Right lobe of liver (tissue), 6 donors: ENCODE measurements around the gene RNF157. TPM values are rescaled to one million over a fixed set of nuclear protein-coding genes. Genes with fewer than 3 reads are reported as not detected.
A peak's percentile ranks its signal among the peaks of the same experiment; 100 is the strongest.

Source experiments
- ATAC-seq, 4 donors: fragments of 200-7000 bp; cut with Tn5 transposase; one replicate each; pipeline ENCODE4 v1.9.1; 2020; ENCODE audit warnings: mild to moderate bottlenecking in 4 of 4, moderate library complexity in 4 of 4
- DNase-seq, 3 donors: peaks; one replicate each; pipeline ENCODE4 v3.0.0-alpha.2; 2020
- H3K27ac ChIP-seq, 3 donors: fragments of 200-600 bp; one replicate each; pipeline ENCODE4 v1.8.0; 2022
- H3K27me3 ChIP-seq, 2 donors: fragments of 200-600 bp; one replicate each; pipeline ENCODE4 v1.8.0; 2022
- H3K36me3 ChIP-seq, 4 donors: fragments of 200-600 bp; sonication (generic) in 1 of 4; one replicate each; pipeline versions ENCODE4 v1.5.1 to v1.8.0; 2017 to 2022; ENCODE audit warnings: control low read depth in 1 of 4
- H3K4me1 ChIP-seq, 4 donors: fragments of 200-600 bp; sonication (generic) in 1 of 4; one replicate each; pipeline versions ENCODE4 v1.5.1 to v1.8.0; 2017 to 2022; ENCODE audit warnings: control low read depth in 1 of 4
- H3K4me3 ChIP-seq, 3 donors: fragments of 200-600 bp; one replicate each; pipeline ENCODE4 v1.8.0; 2022
- H3K9me3 ChIP-seq, 4 donors: fragments of 200-600 bp; sonication (generic) in 1 of 4; one replicate each; pipeline versions ENCODE4 v1.5.1 to v1.8.0; 2017 to 2022; ENCODE audit warnings: control low read depth in 1 of 4
- POLR2A ChIP-seq: fragments of 450-650 bp; IDR thresholded peaks from one replicate; pipeline ENCODE4 v1.6.1; 2017; ENCODE audit warnings: antibody characterized with exemption, mild to moderate bottlenecking
- WGBS: methylation state at CpG from one replicate; pipeline ENCODE4 v1.1.6; 2018; ENCODE audit warnings: low coverage, low lambda C conversion rate; ENCODE audit not compliant: insufficient coverage; ENCODE audit errors: missing lambda C conversion rate; 5-methylcytosine and 5-hydroxymethylcytosine counted together
- intact Hi-C, 2 donors: fragments of 100-400 bp; cut with DNase I; formaldehyde crosslinking; loops; one replicate each; pipeline versions ENCODE4 v1.11.2 to v1.14.1; 2022
- total RNA-seq, 6 experiments: library from RNA; depleted of rRNA in 2 of 6; stranded (reverse); fragments of >200 nt in 2 of 6; fragmentation: NEBNext Ultra II Directional in 3 of 6; extraction: Animal tissue kit (Norgen Biotek cat#: 25700) in 3 of 6; gene quantifications; one replicate each; pipeline versions ENCODE4 v1.1.0 to v1.2.4, GENCODE V29; 2016 to 2023
- TF ChIP-seq, protein P1 (sequence below), 4 donors: fragments of 200-600 bp in 3 of 4; fragments of 450-650 bp in 1 of 4; IDR thresholded peaks; one replicate each; pipeline versions ENCODE4 v1.5.1 to v1.8.0; 2016 to 2022; ENCODE audit warnings: antibody characterized with exemption in 4 of 4, mild to moderate bottlenecking in 2 of 4
- donor health status: DM: no; HTN: yes; CAD: no.
- donor health status: DM: no; HTN: no; CAD: no.
- donor health status: DM: no; HTN: no; CAD: no.
- donor health status: DM: no; HTN: yes; CAD: no.
- donor health status: DM: no; HTN: yes; CAD: no.

RNF157 gene
- total RNA-seq, 6 experiments from 2014 or later = 0.39 to 14.5 (median 6.0) TPM

DNA sequence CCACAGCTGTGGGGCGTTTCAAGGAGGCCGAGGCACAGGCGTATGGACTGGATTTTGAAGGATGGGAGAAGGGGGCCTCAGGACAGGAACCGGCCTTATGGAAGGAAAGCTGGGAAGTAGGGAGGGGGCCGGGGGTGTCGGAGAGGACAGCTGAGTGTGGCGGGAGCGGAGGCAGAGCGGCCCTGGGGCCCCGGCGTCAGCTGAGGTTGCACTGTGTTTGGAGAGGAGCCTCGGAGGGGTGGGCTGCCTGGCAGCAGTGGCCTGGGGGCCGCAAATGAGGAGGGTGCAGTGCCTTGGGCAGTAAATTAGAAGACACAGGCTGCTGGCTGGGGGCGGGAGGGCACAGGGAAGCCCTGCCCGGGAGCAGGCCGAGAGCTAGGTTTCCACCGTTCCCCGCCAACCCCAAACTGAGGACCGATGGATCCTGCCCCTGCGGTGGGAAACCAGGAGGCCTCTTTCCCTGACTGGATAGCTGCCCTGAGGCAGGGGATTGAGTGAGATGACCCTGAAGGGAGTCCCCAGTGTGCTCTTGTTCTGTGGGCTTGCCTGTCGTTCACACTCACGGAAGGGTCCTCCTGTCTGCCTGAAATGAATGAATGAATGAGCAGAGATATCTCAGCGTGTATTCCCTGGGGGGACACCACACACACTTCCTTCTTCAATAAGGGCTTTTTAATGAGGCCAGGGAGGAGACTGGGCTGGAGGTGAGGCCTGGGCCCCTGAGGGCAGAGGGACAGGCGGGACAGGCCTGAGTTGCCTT, 117.7 kb downstream of the RNF157 start:
- no peaks in the 10 kb centered on the region for H3K9me3 ChIP-seq
- no peak for TF ChIP-seq POLR2A
- TF ChIP-seq, protein P1, sequence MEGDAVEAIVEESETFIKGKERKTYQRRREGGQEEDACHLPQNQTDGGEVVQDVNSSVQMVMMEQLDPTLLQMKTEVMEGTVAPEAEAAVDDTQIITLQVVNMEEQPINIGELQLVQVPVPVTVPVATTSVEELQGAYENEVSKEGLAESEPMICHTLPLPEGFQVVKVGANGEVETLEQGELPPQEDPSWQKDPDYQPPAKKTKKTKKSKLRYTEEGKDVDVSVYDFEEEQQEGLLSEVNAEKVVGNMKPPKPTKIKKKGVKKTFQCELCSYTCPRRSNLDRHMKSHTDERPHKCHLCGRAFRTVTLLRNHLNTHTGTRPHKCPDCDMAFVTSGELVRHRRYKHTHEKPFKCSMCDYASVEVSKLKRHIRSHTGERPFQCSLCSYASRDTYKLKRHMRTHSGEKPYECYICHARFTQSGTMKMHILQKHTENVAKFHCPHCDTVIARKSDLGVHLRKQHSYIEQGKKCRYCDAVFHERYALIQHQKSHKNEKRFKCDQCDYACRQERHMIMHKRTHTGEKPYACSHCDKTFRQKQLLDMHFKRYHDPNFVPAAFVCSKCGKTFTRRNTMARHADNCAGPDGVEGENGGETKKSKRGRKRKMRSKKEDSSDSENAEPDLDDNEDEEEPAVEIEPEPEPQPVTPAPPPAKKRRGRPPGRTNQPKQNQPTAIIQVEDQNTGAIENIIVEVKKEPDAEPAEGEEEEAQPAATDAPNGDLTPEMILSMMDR (IDR thresholded peaks at IDR 0.05) = no peak
- intact Hi-C loops = loop anchor here (5.0 to 10.0 kb wide), 2 partner anchors 52 to 160 kb away; no protein-coding TSS in a partner anchor
- H3K27me3 ChIP-seq = no peaks in the 10 kb centered on the region
- peaks cover 0 to 3% (median 0%) of the 10 kb centered on the region in 4 donors for H3K4me1 ChIP-seq
- no peak for DNase-seq
- 59% methylated on average over 3 of the region's 24 CpGs for WGBS
- H3K4me3 ChIP-seq = no peak overlapping the region
- H3K27ac ChIP-seq = no peak overlapping the region
- no peak for ATAC-seq
- no peaks in the 10 kb centered on the region for H3K36me3 ChIP-seq

DNA sequence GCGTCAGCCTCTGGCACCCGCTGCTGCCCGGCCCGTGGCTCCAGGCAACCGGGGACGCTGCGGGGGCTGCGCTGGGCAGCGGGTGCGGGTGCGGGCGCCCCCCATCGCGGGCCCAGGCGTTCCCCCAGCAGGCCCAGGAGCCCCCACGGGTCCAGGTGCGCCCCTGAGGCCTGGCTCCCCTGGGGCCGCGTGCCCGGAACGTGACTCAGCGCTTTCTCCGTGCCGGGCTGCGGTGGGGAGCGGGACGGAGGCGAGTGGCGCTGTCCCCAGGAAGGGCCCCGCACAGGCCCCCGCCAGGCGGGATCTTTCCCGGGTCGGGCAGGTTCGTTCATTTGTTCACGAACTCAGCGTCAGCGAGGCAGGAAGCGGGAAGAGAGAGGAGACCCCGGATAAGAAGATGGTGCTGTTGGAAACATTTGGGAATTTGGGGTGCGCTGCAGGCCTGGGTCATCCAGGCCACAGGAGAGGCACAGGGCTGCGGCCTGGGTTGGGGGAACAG, 118.3 kb downstream of the RNF157 start:
- intact Hi-C loops = loop anchor here (5.0 to 10.0 kb wide), 2 partner anchors 53 to 160 kb away; no protein-coding TSS in a partner anchor
- Histone ChIP-seq H3K4me1 (peaks cover 0 to 3% (median 0%) of the 10 kb centered on the region in 4 donors), H3K9me3 (no peaks in the 10 kb centered on the region), H3K27ac (peak overlapping the region in 1 of 3 donors; percentile 33), H3K36me3 (no peaks in the 10 kb centered on the region), H3K27me3 (no peaks in the 10 kb centered on the region), H3K4me3 (peak overlapping the region in 1 of 3 donors; percentile 14)
- WGBS = 53% methylated on average over 17 of the region's 42 CpGs
- no peak for DNase-seq
- ATAC-seq = peak; percentile 12 to 53 (median 22)
- TF ChIP-seq POLR2A = no peak
- TF ChIP-seq, protein P1 (IDR thresholded peaks at IDR 0.05) = no peak

DNA sequence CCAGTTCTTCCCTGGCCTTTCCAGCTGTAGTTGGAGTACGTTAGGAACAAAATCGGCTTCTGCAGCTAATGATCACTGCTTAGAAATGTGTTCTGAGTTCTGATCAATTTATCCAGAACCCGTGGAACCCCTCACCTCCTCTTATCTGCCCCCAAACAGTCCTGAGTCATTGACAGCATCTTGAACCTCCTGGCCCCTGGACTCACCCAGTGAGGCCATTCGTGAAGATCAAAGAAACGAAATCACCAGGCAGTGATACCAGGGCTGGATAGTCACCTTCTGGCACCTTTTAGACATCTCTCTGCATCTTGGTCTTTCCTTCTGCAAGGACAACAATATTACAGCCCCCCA, 119.7 kb downstream of the RNF157 start:
- Histone ChIP-seq H3K27me3 (no peaks in the 10 kb centered on the region), H3K4me1 (peaks cover 0 to 3% (median 0%) of the 10 kb centered on the region in 4 donors), H3K9me3 (no peaks in the 10 kb centered on the region), H3K4me3 (no peak overlapping the region), H3K27ac (no peak overlapping the region), H3K36me3 (no peaks in the 10 kb centered on the region)
- intact Hi-C loops = loop anchor here (5.0 to 10.0 kb wide), 2 partner anchors 54 to 162 kb away; no protein-coding TSS in a partner anchor
- DNase-seq (no peak), ATAC-seq (no peak)
- TF ChIP-seq POLR2A = no peak
- TF ChIP-seq, protein P1 (IDR thresholded peaks at IDR 0.05) = no peak
- 75% methylated on average over 5 of the region's 5 CpGs for WGBS

DNA sequence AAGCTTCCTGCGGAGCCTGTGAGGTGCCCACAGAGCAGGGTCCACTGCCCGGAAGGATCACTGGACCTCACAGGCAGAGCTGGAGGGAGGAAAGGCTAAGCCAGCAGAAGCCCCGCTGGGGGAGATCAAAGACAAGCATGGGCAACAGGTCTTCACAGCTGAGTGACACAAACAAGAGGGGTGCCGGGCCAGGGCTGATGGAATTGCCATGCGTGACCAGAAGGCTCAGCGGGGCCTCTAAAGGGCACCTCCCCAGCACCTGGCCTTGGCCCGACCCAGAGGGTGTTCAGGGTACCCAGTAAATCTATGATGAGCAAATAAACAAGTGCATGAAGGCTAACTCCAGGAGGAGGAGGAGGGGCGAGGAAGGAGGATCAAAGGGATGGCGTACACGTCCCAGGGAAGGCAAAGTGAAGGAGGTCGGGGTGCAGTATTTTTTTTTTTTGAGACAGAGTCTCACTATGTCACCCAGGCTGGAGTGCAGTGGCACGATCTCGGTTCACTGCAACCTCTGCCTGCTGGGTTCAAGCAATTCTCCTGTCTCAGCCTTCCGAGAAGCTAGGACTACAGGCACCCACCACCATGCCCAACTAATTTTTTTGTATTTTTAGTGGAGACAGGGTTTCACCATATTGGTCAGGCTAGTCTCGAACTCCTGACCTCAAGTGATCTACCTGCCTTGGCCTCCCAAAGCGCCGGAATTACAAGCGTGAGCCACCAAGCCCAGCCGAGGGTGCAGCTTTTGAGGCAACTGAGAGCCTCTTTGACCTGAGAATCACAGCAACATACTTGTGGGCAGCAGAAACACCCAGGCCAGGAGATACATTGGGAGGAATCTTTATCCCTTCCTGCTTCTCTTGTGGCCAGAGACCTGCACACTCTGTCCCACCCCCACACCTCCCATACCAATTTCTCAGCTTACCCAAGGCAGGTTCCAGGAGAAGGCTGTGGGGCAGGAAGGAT, 120.6 kb downstream of the RNF157 start:
- no peak overlapping the region for H3K27ac ChIP-seq
- ATAC-seq (no peak), DNase-seq (no peak)
- H3K4me1 ChIP-seq = peaks cover 0 to 3% (median 0%) of the 10 kb centered on the region in 4 donors
- H3K4me3 ChIP-seq = no peak overlapping the region
- 76% methylated on average over 10 of the region's 19 CpGs for WGBS
- H3K9me3 ChIP-seq = no peaks in the 10 kb centered on the region
- no peak for TF ChIP-seq POLR2A
- TF ChIP-seq, protein P1 (IDR thresholded peaks at IDR 0.05) = no peak
- H3K27me3 ChIP-seq = no peaks in the 10 kb centered on the region
- no peaks in the 10 kb centered on the region for H3K36me3 ChIP-seq
- intact Hi-C loops = loop anchor here (5.0 to 10.0 kb wide), 2 partner anchors 55 to 163 kb away; no protein-coding TSS in a partner anchor
